Measurements from ENCODE around the gene GLE1.

The GLE1 gene

GRCh38 chr9:128552153-128552743, 47.7 kb downstream of the GLE1 start, which contains the start of gene SPTAN1:
SPTAN1 (plus strand) TSS chr9:128552587; CDS start chr9:128566741, 14,154 bp downstream.
- TF ChIP-seq ELF4 (IDR thresholded peaks at IDR 0.05) (0 out of 2 replicates have a peak, but pooled peaks have one; percentile 21), CTBP1 (IDR thresholded peaks at IDR 0.05; ENCODE audit: borderline replicate concordance) (no peak), SP1 (IDR thresholded peaks at IDR 0.05) (no peak), TARDBP (IDR thresholded peaks at IDR 0.05) (no peak), NFRKB (IDR thresholded peaks at IDR 0.05) (no peak), HDGF (IDR thresholded peaks at IDR 0.05; ENCODE audit: borderline replicate concordance) (no peak), FOXA1 (IDR thresholded peaks at IDR 0.05) (no peak), L3MBTL2 (conservative IDR thresholded peaks at IDR 0.05) (no peak), FOXM1 (IDR thresholded peaks at IDR 0.05; ENCODE audit: borderline replicate concordance) (no peak), FOXK2 (IDR thresholded peaks at IDR 0.05) (no peak), ZNF384 (IDR thresholded peaks at IDR 0.05) (no peak), SUZ12 (IDR thresholded peaks at IDR 0.05) (no peak), LEF1 (IDR thresholded peaks at IDR 0.05; ENCODE audit: borderline replicate concordance) (peak; percentile 60; the same call in 1 of the 2 replicates)
- peak; percentile 98 for DNase-seq (ENCODE audit: extremely low spot score)
- ChIA-PET POLR2A (interaction anchor here (0.6 to 3.2 kb wide), 8 partner anchors 12 to 66 kb away, joined by 3 to 22 read pairs (median 3); partner anchors contain the start of gene GLE1), CTCF (interaction anchor here (1.4 kb wide), 1 partner anchor 113 kb away, joined by 3 read pairs; no protein-coding TSS in a partner anchor)

- ChIA-PET POLR2A (interaction anchor here (0.6 to 3.2 kb wide), 8 partner anchors 10 to 54 kb away, joined by 3 to 22 read pairs (median 3); partner anchors contain the start of gene GLE1), CTCF (interaction anchor here (1.4 kb wide), 1 partner anchor 114 kb away, joined by 3 read pairs; no protein-coding TSS in a partner anchor)
- DNase-seq (ENCODE audit: extremely low spot score): no peak
- TF ChIP-seq NFRKB (IDR thresholded peaks at IDR 0.05) (no peak), FOXM1 (IDR thresholded peaks at IDR 0.05; ENCODE audit: borderline replicate concordance) (0 out of 2 replicates have a peak, but pooled peaks have one; percentile 26), FOXK2 (IDR thresholded peaks at IDR 0.05) (no peak), ARNT (IDR thresholded peaks at IDR 0.05) (no peak)
- TF ChIP-seq, protein P1, sequence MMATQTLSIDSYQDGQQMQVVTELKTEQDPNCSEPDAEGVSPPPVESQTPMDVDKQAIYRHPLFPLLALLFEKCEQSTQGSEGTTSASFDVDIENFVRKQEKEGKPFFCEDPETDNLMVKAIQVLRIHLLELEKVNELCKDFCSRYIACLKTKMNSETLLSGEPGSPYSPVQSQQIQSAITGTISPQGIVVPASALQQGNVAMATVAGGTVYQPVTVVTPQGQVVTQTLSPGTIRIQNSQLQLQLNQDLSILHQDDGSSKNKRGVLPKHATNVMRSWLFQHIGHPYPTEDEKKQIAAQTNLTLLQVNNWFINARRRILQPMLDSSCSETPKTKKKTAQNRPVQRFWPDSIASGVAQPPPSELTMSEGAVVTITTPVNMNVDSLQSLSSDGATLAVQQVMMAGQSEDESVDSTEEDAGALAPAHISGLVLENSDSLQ (IDR thresholded peaks at IDR 0.05): no peak
Observed at GRCh38 chr9:128552744-128553440, 48.4 kb downstream of the GLE1 start.

- ChIA-PET POLR2A (interaction anchor here (0.9 to 1.2 kb wide), 4 partner anchors 9 to 49 kb away, joined by 3 to 4 read pairs (median 4); no protein-coding TSS in a partner anchor), CTCF (interaction anchor here (1.4 kb wide), 1 partner anchor 115 kb away, joined by 3 read pairs; no protein-coding TSS in a partner anchor)
- no peak for DNase-seq (ENCODE audit: extremely low spot score)
- no peak for TF ChIP-seq BHLHE40 (IDR thresholded peaks at IDR 0.05; ENCODE audit: borderline replicate concordance)
Observed at GRCh38 chr9:128553728-128554127, 49.2 kb downstream of the GLE1 start.

GRCh38 chr9:128554155-128554862, 49.8 kb downstream of the GLE1 start:
- DNase-seq (ENCODE audit: extremely low spot score): peak; percentile 41
- TF ChIP-seq CTBP1 (IDR thresholded peaks at IDR 0.05; ENCODE audit: borderline replicate concordance) (0 out of 2 replicates have a peak, but pooled peaks have one; percentile 20), ARNT (IDR thresholded peaks at IDR 0.05) (no peak), FOXA1 (IDR thresholded peaks at IDR 0.05) (no peak)
- ChIA-PET POLR2A (interaction anchor here (0.9 to 1.2 kb wide), 4 partner anchors 8 to 49 kb away, joined by 3 to 4 read pairs (median 4); no protein-coding TSS in a partner anchor), CTCF (no interaction called here)

- CTCF ChIA-PET: no interaction called here
- no peak for TF ChIP-seq FOXK2 (IDR thresholded peaks at IDR 0.05)
- TF ChIP-seq, protein P1 (IDR thresholded peaks at IDR 0.05): peak; percentile 36
- no peak for TF ChIP-seq L3MBTL2 (conservative IDR thresholded peaks at IDR 0.05)
- no peak for TF ChIP-seq SP1 (IDR thresholded peaks at IDR 0.05)
- TF ChIP-seq LEF1 (IDR thresholded peaks at IDR 0.05; ENCODE audit: borderline replicate concordance): no peak
- no peak for TF ChIP-seq FOXM1 (IDR thresholded peaks at IDR 0.05; ENCODE audit: borderline replicate concordance)
- POLR2A ChIA-PET: interaction anchor here (0.6 to 1.0 kb wide), 2 partner anchors 15 to 80 kb away, joined by 3 read pairs; no protein-coding TSS in a partner anchor
Observed at GRCh38 chr9:128555180-128555721, 50.7 kb downstream of the GLE1 start.

GRCh38 chr9:128556276-128556675, 51.8 kb downstream of the GLE1 start:
- DNase-seq (ENCODE audit: extremely low spot score): no peak
- TF ChIP-seq FOXM1 (IDR thresholded peaks at IDR 0.05; ENCODE audit: borderline replicate concordance): no peak
- no peak for TF ChIP-seq BHLHE40 (IDR thresholded peaks at IDR 0.05; ENCODE audit: borderline replicate concordance)
- POLR2A ChIA-PET: interaction anchor here (0.7 kb wide), 1 partner anchor 10 kb away, joined by 3 read pairs; no protein-coding TSS in a partner anchor
- CTCF ChIA-PET: no interaction called here

More at GRCh38 chr9:128555180-128555721, 50.7 kb downstream of the GLE1 start:
- DNase-seq (ENCODE audit: extremely low spot score): peak; percentile 40
